Fibroblast of pulmonary artery (primary cell): ENCODE results near the gene CNTNAP4.

Experiments used
- DNase-seq: peaks from one replicate; pipeline ENCODE4 v3.0.0-alpha.2; 2010; ENCODE audit warnings: low read depth
- H3K4me3 ChIP-seq: replicated peaks from 2 replicates; pipeline ENCODE4 v1.5.1; 2011; ENCODE audit warnings: low read depth, mild to moderate bottlenecking, control low read depth, low read length, moderate library complexity
- TF ChIP-seq, protein P1 (sequence below): IDR thresholded peaks from 2 replicates; pipeline ENCODE4 v1.5.1; 2011; ENCODE audit warnings: mild to moderate bottlenecking, control low read depth, low read length, inconsistent platforms; ENCODE audit errors: missing control alignments

CNTNAP4 gene

DNA sequence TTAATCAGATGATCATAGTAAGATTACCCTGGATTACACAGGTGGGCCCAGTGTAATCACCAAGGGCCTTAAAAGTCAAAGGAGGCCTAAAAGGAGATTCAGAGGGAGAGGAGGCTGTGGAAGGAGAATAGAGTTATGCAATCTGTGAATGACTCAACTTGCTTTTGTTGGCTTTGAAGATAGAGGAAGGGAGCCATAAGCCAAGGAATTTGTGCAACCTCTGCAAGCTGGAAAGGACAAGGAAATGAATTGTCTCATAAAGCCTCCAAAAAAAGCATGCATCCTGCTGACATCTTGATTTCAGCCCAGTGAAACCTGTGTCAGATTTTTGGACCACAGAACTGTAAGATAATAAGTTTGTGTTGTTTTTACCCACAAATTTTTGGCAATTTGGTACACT lies 109.6 kb downstream of the CNTNAP4 start:
- no peak overlapping the region for H3K4me3 ChIP-seq
- TF ChIP-seq, protein P1, sequence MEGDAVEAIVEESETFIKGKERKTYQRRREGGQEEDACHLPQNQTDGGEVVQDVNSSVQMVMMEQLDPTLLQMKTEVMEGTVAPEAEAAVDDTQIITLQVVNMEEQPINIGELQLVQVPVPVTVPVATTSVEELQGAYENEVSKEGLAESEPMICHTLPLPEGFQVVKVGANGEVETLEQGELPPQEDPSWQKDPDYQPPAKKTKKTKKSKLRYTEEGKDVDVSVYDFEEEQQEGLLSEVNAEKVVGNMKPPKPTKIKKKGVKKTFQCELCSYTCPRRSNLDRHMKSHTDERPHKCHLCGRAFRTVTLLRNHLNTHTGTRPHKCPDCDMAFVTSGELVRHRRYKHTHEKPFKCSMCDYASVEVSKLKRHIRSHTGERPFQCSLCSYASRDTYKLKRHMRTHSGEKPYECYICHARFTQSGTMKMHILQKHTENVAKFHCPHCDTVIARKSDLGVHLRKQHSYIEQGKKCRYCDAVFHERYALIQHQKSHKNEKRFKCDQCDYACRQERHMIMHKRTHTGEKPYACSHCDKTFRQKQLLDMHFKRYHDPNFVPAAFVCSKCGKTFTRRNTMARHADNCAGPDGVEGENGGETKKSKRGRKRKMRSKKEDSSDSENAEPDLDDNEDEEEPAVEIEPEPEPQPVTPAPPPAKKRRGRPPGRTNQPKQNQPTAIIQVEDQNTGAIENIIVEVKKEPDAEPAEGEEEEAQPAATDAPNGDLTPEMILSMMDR, result no peak
- DNase-seq, result peak; percentile 94

DNA sequence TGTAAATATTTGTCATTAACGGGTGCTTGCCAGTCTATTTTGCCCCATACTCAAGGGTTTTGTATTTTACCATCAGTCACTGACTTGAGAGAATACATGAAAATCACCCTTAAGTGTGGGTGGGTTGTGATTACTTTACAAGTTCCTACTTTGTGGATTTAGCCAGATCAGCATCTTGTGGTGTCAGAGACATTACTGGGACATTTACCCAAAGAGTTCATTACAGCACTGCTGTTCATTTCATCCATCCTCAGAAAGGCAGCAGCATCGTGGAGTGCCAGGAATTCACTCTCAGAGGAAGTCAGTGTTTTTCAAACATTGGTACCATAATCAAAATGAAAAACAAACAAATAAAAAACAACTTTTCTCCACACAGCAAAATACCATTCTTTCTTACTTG lies 110.8 kb downstream of the CNTNAP4 start:
- DNase-seq, result no peak
- TF ChIP-seq, protein P1, result no peak
- H3K4me3 ChIP-seq, result no peak overlapping the region

DNA sequence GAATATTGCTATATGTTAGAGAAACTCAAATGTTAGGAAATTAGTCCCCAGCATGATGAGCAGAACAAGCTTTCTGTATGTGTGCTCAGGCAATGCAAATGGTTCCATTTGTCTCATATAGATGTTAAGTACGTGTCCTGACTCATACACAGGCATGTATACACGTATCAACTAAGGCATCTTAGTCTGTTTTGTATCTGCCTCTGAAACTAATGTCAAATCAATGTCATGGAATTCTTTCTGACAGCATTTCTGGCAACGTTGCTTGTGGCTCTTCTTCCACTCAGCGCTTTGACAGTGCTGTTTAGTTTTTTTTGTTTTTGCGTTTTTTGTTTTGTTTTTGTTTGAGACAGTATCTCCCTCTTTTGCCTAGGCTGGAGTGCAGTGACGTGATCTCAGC lies 111.9 kb downstream of the CNTNAP4 start:
- TF ChIP-seq, protein P1, result no peak
- DNase-seq, result peak; percentile 7
- H3K4me3 ChIP-seq, result no peak overlapping the region

DNA sequence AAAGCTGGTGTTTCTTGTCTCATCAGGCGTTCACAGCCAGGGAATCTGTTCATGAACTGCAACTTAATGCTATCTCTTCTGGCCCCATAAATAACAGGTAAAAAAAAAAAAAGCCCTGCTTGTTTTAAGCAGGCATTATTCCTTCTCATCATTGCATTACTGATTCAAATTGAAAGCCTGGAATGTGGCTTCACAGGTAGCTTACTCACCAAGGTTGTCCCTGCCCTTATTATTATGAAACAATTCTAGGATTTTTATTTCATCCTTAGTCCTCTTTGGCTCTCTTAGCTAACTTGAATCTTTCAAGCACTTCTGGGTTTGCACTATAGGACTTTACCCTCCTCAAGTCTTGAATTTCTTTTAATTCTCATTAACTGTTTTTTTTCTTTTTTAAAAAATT lies 113.3 kb downstream of the CNTNAP4 start:
- no peak for DNase-seq
- TF ChIP-seq, protein P1, result no peak
- no peak overlapping the region for H3K4me3 ChIP-seq

DNA sequence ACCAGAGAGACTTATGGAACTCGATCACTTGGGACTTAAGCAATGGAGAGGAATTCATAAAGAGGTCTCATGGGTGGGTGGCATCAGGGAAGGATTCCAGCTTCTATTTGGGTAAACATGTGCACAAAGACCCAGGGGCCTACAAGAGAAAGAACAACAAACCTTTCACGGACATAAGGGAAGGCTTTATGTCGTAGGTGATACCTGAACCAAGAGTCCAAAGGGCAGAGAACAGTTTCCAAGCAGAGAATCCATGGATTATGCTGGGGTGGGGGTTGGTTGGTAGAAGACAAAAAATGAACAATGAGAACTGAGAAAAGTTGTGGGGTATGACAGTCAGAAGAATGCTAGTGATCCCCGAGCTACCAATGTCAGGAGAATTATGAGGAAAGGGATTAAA lies 119.8 kb downstream of the CNTNAP4 start:
- TF ChIP-seq, protein P1, result no peak
- H3K4me3 ChIP-seq, result no peak overlapping the region
- no peak for DNase-seq

DNA sequence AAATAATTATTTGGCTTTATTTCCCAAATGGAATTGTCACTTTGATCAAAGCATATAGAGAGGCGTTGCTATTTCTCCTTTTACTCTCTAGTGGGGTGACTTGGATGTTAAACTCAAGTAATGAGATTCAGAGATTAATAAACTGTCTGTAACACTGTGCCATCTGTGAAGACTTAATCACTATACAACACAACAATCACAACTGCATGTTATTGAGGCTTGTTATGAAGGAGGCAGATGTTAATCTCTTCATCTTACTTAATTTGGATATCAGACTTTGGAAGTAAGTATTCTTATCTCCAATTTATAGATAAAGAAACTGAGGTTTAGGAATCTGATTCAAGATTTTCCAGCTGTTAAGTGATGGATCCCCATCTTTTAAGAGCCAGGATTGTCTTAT lies 132.5 kb downstream of the CNTNAP4 start:
- TF ChIP-seq, protein P1, result no peak
- no peak overlapping the region for H3K4me3 ChIP-seq
- no peak for DNase-seq

DNA sequence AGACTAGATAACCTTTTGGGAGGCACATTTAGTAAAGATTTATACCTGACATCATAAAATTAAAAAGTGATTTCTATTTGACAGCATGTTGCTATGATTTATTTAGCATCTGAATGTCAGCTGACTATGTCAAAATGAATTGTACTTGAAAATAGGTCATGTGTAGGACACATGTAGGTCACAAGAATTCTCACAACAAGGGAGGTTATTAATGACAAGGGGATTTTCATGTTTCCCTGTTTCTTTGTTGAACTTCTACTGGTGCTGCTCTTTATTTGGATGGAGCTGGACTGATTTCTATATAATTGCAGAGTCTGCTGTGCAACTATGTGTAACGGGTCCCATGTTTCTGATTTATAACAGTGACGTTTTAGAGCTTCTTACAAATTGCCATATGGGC lies 144.4 kb downstream of the CNTNAP4 start:
- no peak for DNase-seq
- H3K4me3 ChIP-seq, result no peak overlapping the region

More for the DNA sequence above, 144.4 kb downstream of the CNTNAP4 start:
- TF ChIP-seq, protein P1, result no peak
